Skin of body (tissue), 1 donor: ENCODE data around the gene TRAPPC12. TPM values are rescaled to one million over a fixed set of nuclear protein-coding genes. Genes with fewer than 3 reads are reported as not detected.

Experiments used
- total RNA-seq: library from RNA; depleted of rRNA; stranded (reverse); fragments of >200 nt; gene quantifications from one replicate; pipeline ENCODE4 v1.2.3, GENCODE V29; 2014

Gene TRAPPC12
- total RNA-seq, 1 donor from 2014 or later, result 62.9 TPM

Other genes with a start within 250 kb of the TRAPPC12 start
- 14.2 TPM for gene EIPR1, start 1.9 kb upstream of the TRAPPC12 start, total RNA-seq
- gene ADI1, start 139.8 kb downstream of the TRAPPC12 start, total RNA-seq, result 21.8 TPM
- gene RNASEH1, start 178.6 kb downstream of the TRAPPC12 start, total RNA-seq, result 14.0 TPM
- 1,884 TPM for gene RPS7, start 195.6 kb downstream of the TRAPPC12 start, total RNA-seq
- gene COLEC11, start 215.4 kb downstream of the TRAPPC12 start, total RNA-seq, result not detected